COLO829 (cell line): ENCODE results near the gene ADK.
"Not testable (repeated sequence)": the region's sequence is repeated elsewhere in the genome, so short reads cannot be mapped to it uniquely, and the experiment has no call there.

Source experiments
- DNase-seq: peaks from one replicate; pipeline ENCODE4 v3.0.0; 2012; ENCODE audit warnings: low spot score

The ADK gene

DNA sequence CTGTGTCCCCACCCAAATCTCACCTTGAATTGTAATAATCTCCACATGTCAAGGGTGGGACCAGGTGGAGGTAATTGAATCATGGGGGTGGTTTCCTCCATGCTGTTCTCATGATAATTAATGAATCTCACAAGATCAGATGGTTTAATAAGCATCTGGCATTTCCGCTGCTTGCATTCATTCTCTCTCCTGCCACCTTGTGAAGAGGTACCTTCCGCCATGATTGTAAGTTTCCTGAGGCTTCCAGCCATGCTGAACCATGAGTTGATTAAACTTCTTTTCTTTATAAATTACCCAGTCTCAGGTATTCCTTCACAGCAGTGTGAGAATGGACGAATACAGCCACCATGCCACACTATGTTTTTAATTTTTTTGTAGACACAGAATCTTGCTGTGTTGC, 345.3 kb downstream of the ADK start:
- DNase-seq: not testable (repeated sequence)

DNA sequence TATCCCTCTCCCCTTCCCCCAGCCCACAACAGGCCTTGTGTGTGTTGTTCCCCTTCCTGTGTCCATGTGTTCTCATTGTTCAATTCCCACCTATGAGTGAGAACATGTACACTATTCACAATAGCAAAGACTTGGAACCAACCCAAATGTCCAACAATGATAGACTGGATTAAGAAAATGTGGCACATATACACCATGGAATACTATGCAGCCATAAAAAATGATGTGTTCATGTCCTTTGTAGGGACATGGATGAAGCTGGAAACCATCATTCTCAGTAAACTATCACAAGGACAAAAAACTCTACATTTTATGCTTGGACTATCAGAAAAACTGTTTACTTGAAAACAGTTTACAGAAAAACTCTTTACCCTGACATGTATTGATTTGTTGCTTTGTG, 347.6 kb downstream of the ADK start:
- DNase-seq: not testable (repeated sequence)

DNA sequence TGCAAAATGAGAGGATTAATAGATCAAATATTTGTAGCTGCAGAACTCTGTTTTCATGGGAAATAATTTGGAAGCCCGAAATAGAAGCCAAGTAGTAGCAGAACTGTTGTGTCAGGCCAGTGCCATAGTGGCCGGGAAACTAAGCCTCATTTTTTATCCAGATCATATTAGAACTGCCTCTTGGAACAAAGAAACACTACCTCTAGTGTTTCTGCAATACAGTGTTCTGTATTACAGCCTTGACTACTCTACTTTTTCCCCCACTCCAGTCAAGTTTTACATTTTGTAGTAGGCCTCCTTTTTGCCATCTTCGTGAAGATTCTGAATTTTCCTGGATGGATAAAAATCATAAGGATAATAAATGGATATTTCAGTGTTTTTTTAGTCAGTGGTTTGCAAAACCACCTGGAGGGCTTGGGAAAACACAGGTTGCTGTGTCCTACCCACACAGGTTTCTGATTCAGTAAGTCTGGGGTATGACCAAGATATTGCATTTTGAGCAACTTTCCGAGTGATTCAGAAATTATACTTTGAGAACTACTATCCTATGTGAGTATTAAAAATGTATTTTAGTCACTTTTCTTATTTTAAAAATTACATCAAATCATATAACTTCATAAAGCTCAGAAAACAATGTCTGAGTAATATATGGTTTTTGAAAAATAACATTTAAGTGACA, 349.1 kb downstream of the ADK start:
- DNase-seq: no peak

GRCh38 chr10:74500816-74501215, 349.8 kb downstream of the ADK start:
- no peak for DNase-seq

DNA sequence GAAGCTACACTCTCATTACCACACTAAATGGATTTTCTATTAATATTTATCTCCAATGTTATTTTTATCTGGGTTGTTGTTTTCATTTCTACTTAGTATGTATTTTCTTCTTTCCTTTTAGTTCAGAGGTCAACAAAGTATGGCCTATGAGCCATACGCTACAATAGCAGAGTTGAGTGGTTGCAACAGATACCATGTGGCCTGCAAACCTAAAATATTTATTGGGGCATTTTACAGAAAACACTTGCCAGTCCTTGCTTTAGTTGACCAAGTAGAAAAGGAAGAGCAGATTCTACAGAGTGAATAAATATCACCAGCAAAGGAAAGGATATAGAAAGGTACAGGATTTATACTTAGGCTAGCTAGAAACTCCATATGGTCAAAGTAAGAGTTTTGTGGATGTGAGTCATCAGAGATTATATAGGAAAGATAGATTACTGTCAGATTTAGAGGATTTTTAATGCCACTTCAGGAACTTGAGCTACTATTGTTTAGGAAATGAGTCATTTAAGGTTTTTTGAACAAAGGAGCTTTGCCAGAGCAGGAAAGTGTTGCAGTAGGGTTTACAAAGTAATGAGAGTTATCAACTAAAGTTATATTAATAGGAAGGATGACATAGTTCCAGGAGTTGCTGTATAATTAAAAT, 352.1 kb downstream of the ADK start:
- DNase-seq: peak; percentile 8

DNA sequence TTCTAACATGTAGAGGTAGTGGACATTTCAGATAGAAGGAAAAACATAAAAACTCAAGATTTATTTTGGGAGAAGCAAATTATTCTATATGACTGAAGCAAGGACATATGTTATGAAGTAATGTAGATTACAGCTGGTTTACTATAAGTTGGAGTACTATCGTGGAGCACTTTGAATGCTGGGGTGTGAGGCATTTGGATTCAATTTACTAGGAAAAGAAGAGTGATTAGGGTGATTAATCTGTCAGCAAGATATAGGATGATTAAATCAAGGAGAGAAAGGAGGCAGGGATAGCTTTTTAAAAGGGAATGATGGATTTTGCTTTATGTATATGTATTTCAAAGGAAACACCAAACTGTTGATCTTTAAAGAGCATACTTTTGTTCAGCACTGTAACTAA, 356.9 kb downstream of the ADK start:
- no peak for DNase-seq

GRCh38 chr10:74510594-74510993, 359.6 kb downstream of the ADK start:
- DNase-seq: no peak

- DNase-seq: no peak
These were observed 360.0 kb downstream of the ADK start for GRCh38 chr10:74511051-74511450.

DNA sequence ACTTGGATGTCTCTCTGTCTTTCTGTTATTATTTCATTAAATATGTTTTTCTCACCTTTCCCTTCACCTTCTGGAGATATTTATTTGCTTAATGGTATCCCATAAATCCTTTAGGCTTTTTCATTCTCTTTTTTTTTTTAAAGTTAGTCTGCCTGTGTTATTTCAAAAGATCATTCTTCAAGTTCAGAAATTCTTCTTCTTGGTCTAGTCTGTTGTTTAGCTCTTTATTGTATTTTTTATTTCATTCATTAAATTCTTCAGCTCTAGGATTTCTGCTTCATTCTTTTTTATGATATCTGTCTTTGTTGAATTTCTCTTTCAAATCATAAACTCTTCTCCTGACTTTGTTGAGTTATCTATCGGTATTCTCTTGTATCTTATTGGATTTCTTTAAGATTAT, 363.3 kb downstream of the ADK start:
- no peak for DNase-seq

GRCh38 chr10:74518061-74518460, 367.0 kb downstream of the ADK start:
- DNase-seq: no peak

- no peak for DNase-seq
These were observed 370.5 kb downstream of the ADK start for GRCh38 chr10:74521526-74521925.

- no peak for DNase-seq
These were observed 372.2 kb downstream of the ADK start for GRCh38 chr10:74523199-74523598.

GRCh38 chr10:74525885-74526284, 374.9 kb downstream of the ADK start:
- no peak for DNase-seq

DNA sequence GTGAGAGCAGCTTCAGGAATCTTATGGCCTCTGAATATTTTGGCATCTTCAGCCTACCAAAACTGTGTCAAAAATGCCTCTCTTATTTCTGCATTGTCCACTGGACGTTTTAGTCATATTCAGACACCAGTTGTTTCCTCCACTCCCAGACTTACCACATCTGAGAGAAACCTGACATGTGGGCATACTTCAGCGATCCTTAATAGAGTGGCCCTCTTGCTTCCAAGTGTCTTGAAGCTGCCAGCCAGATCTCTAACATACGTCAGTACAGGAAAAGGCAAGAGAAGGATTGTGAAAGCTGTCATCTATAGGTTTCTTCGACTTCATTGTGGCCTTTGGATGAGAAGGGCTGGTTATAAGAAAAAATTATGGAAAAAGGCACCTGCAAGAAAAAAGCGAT, 376.6 kb downstream of the ADK start:
- DNase-seq: not testable (repeated sequence)

DNA sequence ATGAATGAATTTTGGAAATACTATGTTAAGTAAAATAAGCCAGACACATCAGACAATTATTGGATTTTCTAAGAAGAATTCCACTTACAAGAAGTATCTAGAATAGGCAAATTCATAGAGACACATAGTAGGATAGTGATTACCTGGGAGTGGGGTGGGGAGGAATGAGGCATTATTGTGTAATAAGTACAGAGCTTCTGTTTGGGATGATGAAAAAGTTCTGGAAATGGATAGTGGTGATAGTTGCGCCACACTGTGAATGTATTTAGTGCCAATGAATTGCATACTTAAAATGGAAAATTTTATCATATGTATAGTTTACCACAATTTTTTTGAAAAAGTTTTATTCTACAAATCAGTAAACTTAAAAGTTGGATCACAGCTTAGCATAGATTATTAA, 378.2 kb downstream of the ADK start:
- no peak for DNase-seq

DNA sequence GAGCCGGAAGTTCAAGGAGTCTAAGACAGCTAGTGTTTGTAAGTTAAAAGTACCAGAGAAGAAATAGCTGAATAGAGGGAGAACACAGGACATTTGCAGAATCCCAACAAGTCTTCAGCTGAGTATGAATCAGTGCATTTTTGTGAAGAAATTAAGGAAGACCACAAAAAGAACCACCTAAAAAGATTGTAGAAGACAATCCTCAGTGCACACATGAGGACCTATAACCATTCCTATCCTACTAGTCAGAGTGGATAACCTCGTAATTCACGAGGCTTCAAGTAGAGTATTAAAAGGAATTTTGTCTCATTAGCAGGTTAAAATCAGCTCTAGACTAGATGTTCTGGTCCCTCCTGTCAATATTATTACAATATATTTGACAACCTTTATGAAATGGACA, 380.0 kb downstream of the ADK start:
- no peak for DNase-seq

DNA sequence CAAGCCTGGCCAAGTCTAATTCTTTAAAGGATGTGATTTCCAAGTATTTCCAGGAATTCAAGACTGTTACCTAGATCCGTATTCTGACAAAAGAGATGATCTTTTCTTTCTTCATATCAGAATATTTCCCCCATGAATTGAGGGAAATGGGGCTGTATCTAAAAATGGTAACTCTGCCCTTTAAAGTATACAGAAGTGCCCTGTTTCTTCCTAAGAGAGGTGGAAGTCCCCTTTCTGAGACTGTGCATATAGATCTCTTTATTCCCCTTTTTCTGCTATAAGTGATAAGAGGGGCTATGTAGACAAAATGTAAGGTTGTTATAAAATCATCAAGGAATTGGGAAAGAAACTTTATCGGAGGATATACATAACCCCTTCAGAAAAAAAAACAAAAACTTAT, 388.3 kb downstream of the ADK start:
- no peak for DNase-seq

DNA sequence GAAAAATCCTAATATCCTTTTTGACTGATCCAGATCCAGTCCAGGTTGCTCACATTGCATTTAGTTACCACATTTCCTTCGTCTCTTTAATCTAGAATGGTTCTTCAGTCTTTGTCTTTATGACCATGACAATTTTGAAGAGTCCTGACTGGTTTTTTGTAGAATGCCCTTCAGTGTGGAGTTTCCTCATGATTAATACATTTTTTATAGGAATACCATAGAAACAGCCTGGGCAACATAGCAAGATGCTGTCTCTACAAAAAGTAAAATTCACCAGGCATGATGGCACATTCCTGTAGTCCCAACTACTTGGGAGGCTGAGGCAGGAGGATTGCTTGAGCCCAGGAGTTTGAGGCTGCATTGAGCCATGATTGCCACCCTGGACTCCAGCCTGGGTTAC, 390.4 kb downstream of the ADK start:
- no peak for DNase-seq

- no peak for DNase-seq
These were observed 391.1 kb downstream of the ADK start for GRCh38 chr10:74542077-74542476.

- DNase-seq: no peak
These were observed 392.3 kb downstream of the ADK start for GRCh38 chr10:74543276-74543675.

DNA sequence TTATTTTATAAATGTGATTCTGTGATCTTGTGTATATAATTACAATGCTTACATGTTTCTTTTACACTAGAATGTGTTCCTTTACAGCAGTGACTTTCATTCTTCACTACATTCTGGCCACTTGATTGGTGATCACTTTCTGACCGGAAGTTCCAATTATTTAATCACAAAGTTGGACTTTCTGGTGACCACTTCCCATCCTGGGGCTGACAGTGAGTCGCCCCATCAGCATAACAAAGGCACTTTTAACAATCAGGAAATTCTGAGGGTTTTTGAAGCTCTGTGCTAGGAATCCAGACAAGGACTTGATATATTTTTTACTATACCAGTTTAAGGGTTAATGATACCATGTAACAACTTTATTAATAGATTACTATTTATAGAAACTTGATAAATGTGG, 393.1 kb downstream of the ADK start:
- DNase-seq: no peak

DNA sequence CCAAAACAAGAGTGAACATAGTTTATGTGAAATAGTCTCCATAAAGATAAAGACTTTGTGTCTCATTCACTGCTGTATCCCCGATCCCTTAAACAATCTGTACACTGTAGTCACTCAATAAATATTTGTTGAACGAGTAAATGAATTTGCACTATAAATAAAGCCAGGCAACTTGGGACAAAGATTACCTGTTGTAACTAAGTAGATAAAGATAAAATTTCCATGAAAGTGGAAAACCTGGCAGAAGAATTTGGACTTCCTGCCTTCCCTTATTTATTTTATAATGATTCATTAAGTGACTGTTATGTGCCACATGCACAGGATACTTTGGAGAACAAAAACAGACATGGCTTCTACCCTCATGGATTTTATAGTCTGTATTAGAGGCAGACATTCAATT, 397.7 kb downstream of the ADK start:
- no peak for DNase-seq

DNA sequence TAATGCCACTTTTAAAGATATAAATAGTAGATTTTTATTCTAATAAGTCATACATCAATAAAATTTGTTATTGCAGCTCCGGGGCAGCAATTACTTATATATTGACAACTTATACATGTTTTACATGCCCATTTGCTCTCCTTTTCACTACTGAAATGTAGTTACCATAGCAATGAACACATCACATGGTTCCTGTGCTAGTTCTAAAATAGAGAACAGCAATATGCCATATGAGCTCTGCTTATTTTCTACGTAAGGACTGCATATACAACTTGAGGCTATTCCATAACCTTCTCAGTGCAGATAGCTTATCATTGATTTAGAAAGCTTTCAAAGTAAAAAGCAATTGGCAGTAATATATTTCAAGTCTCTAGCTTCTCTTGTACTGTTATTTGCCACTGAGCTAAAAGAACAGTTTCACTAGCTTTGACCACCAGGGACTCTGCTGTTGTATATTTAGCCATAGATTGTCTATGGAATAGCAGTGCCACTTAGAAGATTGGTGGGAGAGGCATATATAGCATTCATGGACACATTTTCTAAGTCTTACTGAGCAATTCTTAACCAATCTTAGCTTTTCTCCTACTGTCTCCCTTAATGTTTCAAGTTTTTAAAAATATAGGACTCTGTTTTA, 405.2 kb downstream of the ADK start:
- no peak for DNase-seq

DNA sequence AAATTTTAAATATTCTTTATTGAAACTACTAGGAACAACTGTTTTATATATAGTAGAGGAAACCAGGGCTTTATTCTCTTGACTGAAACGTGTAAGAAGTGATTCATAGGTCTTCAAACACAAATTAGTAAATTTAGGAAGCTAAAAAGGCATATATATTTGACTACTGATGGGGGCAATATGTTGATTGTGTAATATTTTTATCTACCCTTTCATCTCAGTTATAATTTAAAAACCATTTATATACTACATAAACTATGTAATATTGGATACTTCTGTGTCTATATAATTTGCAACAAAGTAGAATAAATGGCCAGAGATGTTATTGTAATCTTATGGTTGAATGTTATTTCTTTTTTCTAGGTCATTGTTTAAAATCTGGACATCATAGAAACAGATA, 406.1 kb downstream of the ADK start:
- no peak for DNase-seq
